Neuronal stem cell (in vitro differentiated cells): ENCODE measurements around the gene SCNN1B.

ENCODE experiments used
- DNase-seq: peaks from one replicate; pipeline ENCODE4 v3.0.0-alpha.2; 2013; ENCODE audit warnings: low spot score
- H2AFZ ChIP-seq: one replicate; pipeline ENCODE4 v1.6.1; 2013; ENCODE audit warnings: mild to moderate bottlenecking, low read length, inconsistent platforms
- H2AK5ac ChIP-seq: 2 replicates; pipeline ENCODE4 v1.6.1; 2013; ENCODE audit warnings: low read depth, mild to moderate bottlenecking, inconsistent platforms, low read length, moderate library complexity, mixed read lengths
- H2BK120ac ChIP-seq: 2 replicates; pipeline ENCODE4 v1.6.1; 2013; ENCODE audit warnings: low read depth, mild to moderate bottlenecking, inconsistent platforms, low read length, moderate library complexity, mixed read lengths
- H2BK12ac ChIP-seq: one replicate; pipeline ENCODE4 v1.6.1; 2013; ENCODE audit warnings: low read length, inconsistent platforms
- H2BK15ac ChIP-seq: 2 replicates; pipeline ENCODE4 v1.6.1; 2013; ENCODE audit warnings: mild to moderate bottlenecking, low read length, inconsistent platforms, mixed read lengths
- H2BK5ac ChIP-seq: one replicate; pipeline ENCODE4 v1.6.1; 2013; ENCODE audit warnings: inconsistent platforms, mild to moderate bottlenecking, low read length, moderate library complexity
- H3K14ac ChIP-seq: one replicate; pipeline ENCODE4 v1.6.1; 2013; ENCODE audit warnings: low read length, inconsistent platforms
- H3K18ac ChIP-seq: 2 replicates; pipeline ENCODE4 v1.6.1; 2013; ENCODE audit warnings: low read length, inconsistent platforms
- H3K23ac ChIP-seq: 2 replicates; pipeline ENCODE4 v1.6.1; 2013; ENCODE audit warnings: low read depth, mild to moderate bottlenecking, mixed read lengths, low read length, inconsistent platforms; ENCODE audit not compliant: poor library complexity
- H3K27ac ChIP-seq: replicated peaks from 3 replicates; pipeline ENCODE4 v1.5.1; 2013; ENCODE audit warnings: low read length, inconsistent platforms
- H3K27me3 ChIP-seq, 3 experiments: 2 replicates each; pipeline ENCODE4 v1.6.1; 2013; ENCODE audit warnings: low read length in 3 of 3, mild to moderate bottlenecking in 2 of 3, inconsistent platforms in 1 of 3, low read depth in 1 of 3, mixed read lengths in 1 of 3, moderate library complexity in 1 of 3; ENCODE audit not compliant: control insufficient read depth in 3 of 3, insufficient read depth in 3 of 3
- H3K36me3 ChIP-seq, 2 donors: replicated peaks in 1 of 2; 2 replicates each; pipeline ENCODE4 v1.6.1; 2013; ENCODE audit warnings: low read length in 2 of 2; ENCODE audit not compliant: control insufficient read depth in 2 of 2, insufficient read depth in 2 of 2
- H3K4ac ChIP-seq: 2 replicates; pipeline ENCODE4 v1.6.1; 2013; ENCODE audit warnings: inconsistent platforms, mild to moderate bottlenecking, low read length, moderate library complexity
- H3K4me1 ChIP-seq, 2 donors: 1 replicate in 1 of 2; 2 replicates in 1 of 2; pipeline ENCODE4 v1.6.1; 2013; ENCODE audit warnings: low read length in 2 of 2, low read depth in 1 of 2; ENCODE audit not compliant: control insufficient read depth in 2 of 2, insufficient read depth in 1 of 2
- H3K4me2 ChIP-seq: one replicate; pipeline ENCODE4 v1.6.1; 2013; ENCODE audit warnings: mild to moderate bottlenecking, low read length, inconsistent platforms; ENCODE audit not compliant: insufficient read depth, poor library complexity, severe bottlenecking
- H3K4me3 ChIP-seq, 2 donors: 2 replicates each; pipeline ENCODE4 v1.5.1; 2013; ENCODE audit warnings: low read length in 2 of 2, mild to moderate bottlenecking in 2 of 2, inconsistent platforms in 1 of 2, moderate library complexity in 1 of 2
- H3K79me1 ChIP-seq: one replicate; pipeline ENCODE4 v1.6.1; 2013; ENCODE audit warnings: low read depth, mild to moderate bottlenecking, inconsistent platforms, low read length, moderate library complexity
- H3K9ac ChIP-seq: one replicate; pipeline ENCODE4 v1.6.1; 2013; ENCODE audit warnings: mild to moderate bottlenecking, low read depth, low read length, inconsistent platforms; ENCODE audit not compliant: poor library complexity
- H3K9me3 ChIP-seq, 2 donors: replicated peaks in 1 of 2; 2 replicates each; pipeline versions ENCODE3 to v1.6.1; 2013; ENCODE audit warnings: low read length in 2 of 2, mild to moderate bottlenecking in 2 of 2, inconsistent platforms in 1 of 2, low read depth in 1 of 2, mixed read lengths in 1 of 2, moderate library complexity in 1 of 2; ENCODE audit not compliant: control insufficient read depth in 2 of 2, insufficient read depth in 1 of 2
- H4K8ac ChIP-seq: one replicate; pipeline ENCODE4 v1.6.1; 2013; ENCODE audit warnings: low read depth, mild to moderate bottlenecking, inconsistent platforms, low read length, moderate library complexity
- H4K91ac ChIP-seq: one replicate; pipeline ENCODE4 v1.6.1; 2013; ENCODE audit warnings: low read length, low read depth, mild to moderate bottlenecking, inconsistent platforms; ENCODE audit not compliant: poor library complexity
- WGBS, 2 donors: extraction: QIAGEN DNeasy Blood & Tissue Kit; methylation state at CpG; one replicate each; pipeline ENCODE4 v1.1.7; 2013; ENCODE audit warnings: missing lambda C conversion rate in 2 of 2, mixed read lengths in 1 of 2; ENCODE audit not compliant: insufficient read length in 2 of 2, insufficient replicate concordance in 1 of 2; ENCODE audit errors: extremely low coverage in 2 of 2; 5-methylcytosine and 5-hydroxymethylcytosine counted together

SCNN1B gene

GRCh38 chr16:23354246-23354645 lies 52.1 kb downstream of the SCNN1B start:
- H2BK15ac ChIP-seq, result no peak overlapping the region
- no peak overlapping the region for H3K4ac ChIP-seq
- H3K79me1 ChIP-seq, result no peaks in the 10 kb centered on the region
- H3K4me1 ChIP-seq, result no peaks in the 10 kb centered on the region
- H3K9me3 ChIP-seq, result no peaks in the 10 kb centered on the region
- H3K23ac ChIP-seq, result no peak overlapping the region
- no peak overlapping the region for H4K8ac ChIP-seq
- H2BK12ac ChIP-seq, result no peak overlapping the region
- H2BK120ac ChIP-seq, result no peak overlapping the region
- H3K27me3 ChIP-seq, result no peaks in the 10 kb centered on the region
- H3K18ac ChIP-seq, result no peak overlapping the region
- WGBS, 2 donors, result no CpG with 5 or more reads among the region's 9 CpGs
- H2AK5ac ChIP-seq, result peak overlapping the region; percentile 12
- no peak for DNase-seq
- no peaks in the 10 kb centered on the region for H3K36me3 ChIP-seq
- H3K9ac ChIP-seq, result no peak overlapping the region
- H2AFZ ChIP-seq, result no peak overlapping the region
- H3K27ac ChIP-seq, result no peak overlapping the region
- H3K14ac ChIP-seq, result no peak overlapping the region
- no peak overlapping the region for H2BK5ac ChIP-seq
- H3K4me3 ChIP-seq, result no peak overlapping the region
- no peak overlapping the region for H3K4me2 ChIP-seq
- H4K91ac ChIP-seq, result no peak overlapping the region

- H3K79me1 ChIP-seq, result no peaks in the 10 kb centered on the region
- H2BK15ac ChIP-seq, result no peak overlapping the region
- no peak overlapping the region for H2BK5ac ChIP-seq
- no peak overlapping the region for H3K9ac ChIP-seq
- no peak overlapping the region for H4K8ac ChIP-seq
- H2BK120ac ChIP-seq, result no peak overlapping the region
- no peak overlapping the region for H3K4ac ChIP-seq
- no peak overlapping the region for H3K14ac ChIP-seq
- no peaks in the 10 kb centered on the region for H3K36me3 ChIP-seq
- H3K4me1 ChIP-seq, result no peaks in the 10 kb centered on the region
- DNase-seq, result no peak
- H3K27ac ChIP-seq, result no peak overlapping the region
- no peak overlapping the region for H2BK12ac ChIP-seq
- no CpG with 5 or more reads among the region's 13 CpGs for WGBS, 2 donors
- H3K27me3 ChIP-seq, result no peaks in the 10 kb centered on the region
- H3K4me3 ChIP-seq, result no peak overlapping the region
- no peak overlapping the region for H4K91ac ChIP-seq
- H2AK5ac ChIP-seq, result no peak overlapping the region
- H3K9me3 ChIP-seq, result no peaks in the 10 kb centered on the region
- no peak overlapping the region for H3K23ac ChIP-seq
- H3K18ac ChIP-seq, result no peak overlapping the region
- H3K4me2 ChIP-seq, result no peak overlapping the region
- H2AFZ ChIP-seq, result no peak overlapping the region
Observed at GRCh38 chr16:23355106-23355670, 53.1 kb downstream of the SCNN1B start.

GRCh38 chr16:23356941-23357340 lies 54.8 kb downstream of the SCNN1B start:
- H2BK120ac ChIP-seq, result no peak overlapping the region
- no peak overlapping the region for H2AFZ ChIP-seq
- H3K4me1 ChIP-seq, result no peaks in the 10 kb centered on the region
- H3K18ac ChIP-seq, result no peak overlapping the region
- no peak overlapping the region for H2BK12ac ChIP-seq
- no peak overlapping the region for H3K14ac ChIP-seq
- H3K4me2 ChIP-seq, result no peak overlapping the region
- H2BK15ac ChIP-seq, result no peak overlapping the region
- WGBS, 2 donors, result no CpG with 5 or more reads among the region's 7 CpGs
- H2AK5ac ChIP-seq, result peak overlapping the region; percentile 2
- no peaks in the 10 kb centered on the region for H3K27me3 ChIP-seq
- no peak overlapping the region for H3K27ac ChIP-seq
- H3K79me1 ChIP-seq, result no peaks in the 10 kb centered on the region
- no peaks in the 10 kb centered on the region for H3K9me3 ChIP-seq
- H3K4me3 ChIP-seq, result no peak overlapping the region
- H4K8ac ChIP-seq, result no peak overlapping the region
- H3K4ac ChIP-seq, result no peak overlapping the region
- no peak overlapping the region for H3K9ac ChIP-seq
- DNase-seq, result no peak
- H3K23ac ChIP-seq, result no peak overlapping the region
- H3K36me3 ChIP-seq, result no peaks in the 10 kb centered on the region
- no peak overlapping the region for H4K91ac ChIP-seq
- H2BK5ac ChIP-seq, result no peak overlapping the region

- Histone ChIP-seq H3K36me3 (no peaks in the 10 kb centered on the region), H3K18ac (no peak overlapping the region), H2BK120ac (no peak overlapping the region), H3K27ac (no peak overlapping the region), H3K9ac (no peak overlapping the region), H2BK15ac (no peak overlapping the region), H3K9me3 (no peaks in the 10 kb centered on the region), H2AFZ (no peak overlapping the region), H3K79me1 (no peaks in the 10 kb centered on the region), H3K4me1 (no peaks in the 10 kb centered on the region), H3K4ac (no peak overlapping the region), H3K27me3 (no peaks in the 10 kb centered on the region), H2BK5ac (no peak overlapping the region), H3K4me2 (no peak overlapping the region), H2BK12ac (no peak overlapping the region), H3K14ac (peak overlapping the region; percentile 26), H4K91ac (no peak overlapping the region), H2AK5ac (no peak overlapping the region), H3K4me3 (no peak overlapping the region), H4K8ac (no peak overlapping the region), H3K23ac (no peak overlapping the region)
- WGBS, 2 donors, result no CpG with 5 or more reads among the region's 8 CpGs
- DNase-seq, result no peak
Observed at GRCh38 chr16:23357761-23358290, 55.7 kb downstream of the SCNN1B start.
